Endothelial cell of umbilical vein (primary cell): Measurements from ENCODE around the gene TSPAN9. TPM values are rescaled to one million over a fixed set of nuclear protein-coding genes. Genes with fewer than 3 reads are reported as not detected.

Source experiments
- BruUV-seq: library from RNA; stranded (reverse); fragments of 400-500 nt; replicated peaks from 2 replicates; lab custom pipeline; 2021; lab: Mats Ljungman, UMichigan
- CTCF ChIA-PET: fragments of 300-600, 350-600 bp; sonication (Branson Sonifier 250); formaldehyde crosslinking; loops from one replicate; lab custom pipeline; 2021; ENCODE audit warnings: antibody characterized with exemption, inconsistent platforms; lab: Charles Lee
- POLR2A ChIA-PET: fragments of 300-600, 350-600 bp; sonication (Branson Sonifier 250); formaldehyde crosslinking; loops from one replicate; lab custom pipeline; 2021; ENCODE audit warnings: antibody characterized with exemption, inconsistent platforms; lab: Charles Lee
- DNase-seq: peaks from one replicate; pipeline ENCODE4 v3.0.0-alpha.2; 2011; ENCODE audit warnings: low read depth, low spot score
- FAIRE-seq: peaks from 2 replicates; lab custom pipeline; 2011; peaks lifted over from hg19 to GRCh38; lab: Jason Lieb, UNC
- H2AFZ ChIP-seq: 2 replicates; pipeline ENCODE4 v1.6.0; 2012; ENCODE audit warnings: low read depth, low read length, control low read depth, inconsistent platforms
- H3K27ac ChIP-seq: 2 replicates; pipeline ENCODE4 v1.5.1; 2011; ENCODE audit warnings: low read depth, mild to moderate bottlenecking, control low read depth, low read length, moderate library complexity; ENCODE audit not compliant: insufficient read depth
- H3K27me3 ChIP-seq, 2 experiments: 2 replicates each; pipeline versions ENCODE4 v1.6.0 to v1.6.1; 2011; ENCODE audit warnings: low read length in 2 of 2, mixed read lengths in 1 of 2; ENCODE audit not compliant: control insufficient read depth in 2 of 2, insufficient read depth in 2 of 2
- H3K36me3 ChIP-seq, 2 experiments: 2 replicates in 1 of 2; 3 replicates in 1 of 2; pipeline ENCODE4 v1.5.1; 2011; ENCODE audit warnings: low read length in 2 of 2, mild to moderate bottlenecking in 1 of 2, moderate library complexity in 1 of 2; ENCODE audit not compliant: control insufficient read depth in 2 of 2, insufficient read depth in 2 of 2; ENCODE audit errors: extremely low read depth in 1 of 2
- H3K4me1 ChIP-seq: 3 replicates; pipeline ENCODE4 v1.5.1; 2011; ENCODE audit warnings: mild to moderate bottlenecking, low read length; ENCODE audit not compliant: control insufficient read depth, insufficient read depth; ENCODE audit errors: extremely low read depth
- H3K4me2 ChIP-seq: 2 replicates; pipeline ENCODE4 v1.6.1; 2011; ENCODE audit warnings: low read length, control low read depth, mixed read lengths; ENCODE audit not compliant: insufficient read depth
- H3K4me3 ChIP-seq, 3 experiments: fragments of 200-600 bp in 1 of 3; sonication (generic), shearing (Covaris generic) in 1 of 3; replicated peaks in 1 of 3; 2 replicates each; pipeline ENCODE4 v1.5.1; 2011 to 2016; ENCODE audit warnings: control low read depth in 3 of 3, low read length in 3 of 3, mild to moderate bottlenecking in 2 of 3, inconsistent platforms in 1 of 3, low read depth in 1 of 3, moderate library complexity in 1 of 3; ENCODE audit not compliant: insufficient read depth in 1 of 3
- H3K79me2 ChIP-seq: 2 replicates; pipeline ENCODE4 v1.6.0; 2012; ENCODE audit warnings: low read length, inconsistent platforms; ENCODE audit not compliant: control insufficient read depth, insufficient read depth
- H3K9ac ChIP-seq: replicated peaks from 2 replicates; pipeline ENCODE3; 2011; ENCODE audit warnings: low read length, control low read depth; ENCODE audit not compliant: insufficient read depth; ENCODE audit errors: extremely low read depth
- H3K9me1 ChIP-seq: replicated peaks from 3 replicates; pipeline ENCODE4 v1.6.0; 2011; ENCODE audit warnings: mild to moderate bottlenecking, low read length; ENCODE audit not compliant: control insufficient read depth, insufficient read depth; ENCODE audit errors: extremely low read depth
- H3K9me3 ChIP-seq: replicated peaks from 2 replicates; pipeline ENCODE4 v1.5.1; 2012; ENCODE audit warnings: low read length, inconsistent platforms; ENCODE audit not compliant: control insufficient read depth, insufficient read depth
- H4K20me1 ChIP-seq: replicated peaks from 2 replicates; pipeline ENCODE3; 2011; ENCODE audit warnings: mild to moderate bottlenecking, low read length; ENCODE audit not compliant: control insufficient read depth, insufficient read depth; ENCODE audit errors: extremely low read depth
- MYC ChIP-seq: IDR thresholded peaks from one replicate; pipeline ENCODE4 v1.6.1; 2011; ENCODE audit warnings: mild to moderate bottlenecking, low read depth, low read length
- dilution Hi-C: fragments of 300-500 bp; cut with MboI; formaldehyde crosslinking; loops from one replicate; pipeline ENCODE4 v1.15.0; 2019; ENCODE audit warnings: low sequenced_read_pairs; ENCODE audit not compliant: extremely low pct_ligation_motif_present
- intact Hi-C: fragments of 100-400 bp; cut with micrococcal nuclease; formaldehyde crosslinking; loops from one replicate; pipeline ENCODE4 v1.10.0; 2022
- polyA plus RNA-seq, 4 experiments: library from polyadenylated mRNA; depleted of rRNA in 3 of 4; stranded (reverse) in 3 of 4; unstranded in 1 of 4; fragments of >200 nt; gene quantifications; 2 replicates each; pipeline versions ENCODE4 v1.2.1 to v1.2.3, GENCODE V29; 2011 to 2012; ENCODE audit warnings: missing spikeins in 1 of 4
- total RNA-seq: library from RNA; stranded (reverse); gene quantifications from 2 replicates; pipeline ENCODE4 v1.2.3, GENCODE V29; 2021
- TF ChIP-seq, protein P1 (sequence below): IDR thresholded peaks from 2 replicates; pipeline ENCODE4 v1.6.1; 2011; ENCODE audit not compliant: insufficient read depth, insufficient read length
- TF ChIP-seq, protein P2 (sequence below), 2 donors: IDR thresholded peaks; 1 replicate in 1 of 2; 2 replicates in 1 of 2; pipeline ENCODE4 v1.5.1; 2011; ENCODE audit warnings: low read length in 2 of 2, mild to moderate bottlenecking in 2 of 2, moderate library complexity in 2 of 2, control low read depth in 1 of 2, inconsistent platforms in 1 of 2, low read depth in 1 of 2; ENCODE audit not compliant: insufficient read depth in 1 of 2; ENCODE audit errors: extremely low read depth in 1 of 2

Gene TSPAN9
- total and polyA plus RNA-seq, 2 donors (not counting 3 experiments of a cell fraction or from before 2014, with no cell fraction given): 43.3 to 66.8 TPM

DNA sequence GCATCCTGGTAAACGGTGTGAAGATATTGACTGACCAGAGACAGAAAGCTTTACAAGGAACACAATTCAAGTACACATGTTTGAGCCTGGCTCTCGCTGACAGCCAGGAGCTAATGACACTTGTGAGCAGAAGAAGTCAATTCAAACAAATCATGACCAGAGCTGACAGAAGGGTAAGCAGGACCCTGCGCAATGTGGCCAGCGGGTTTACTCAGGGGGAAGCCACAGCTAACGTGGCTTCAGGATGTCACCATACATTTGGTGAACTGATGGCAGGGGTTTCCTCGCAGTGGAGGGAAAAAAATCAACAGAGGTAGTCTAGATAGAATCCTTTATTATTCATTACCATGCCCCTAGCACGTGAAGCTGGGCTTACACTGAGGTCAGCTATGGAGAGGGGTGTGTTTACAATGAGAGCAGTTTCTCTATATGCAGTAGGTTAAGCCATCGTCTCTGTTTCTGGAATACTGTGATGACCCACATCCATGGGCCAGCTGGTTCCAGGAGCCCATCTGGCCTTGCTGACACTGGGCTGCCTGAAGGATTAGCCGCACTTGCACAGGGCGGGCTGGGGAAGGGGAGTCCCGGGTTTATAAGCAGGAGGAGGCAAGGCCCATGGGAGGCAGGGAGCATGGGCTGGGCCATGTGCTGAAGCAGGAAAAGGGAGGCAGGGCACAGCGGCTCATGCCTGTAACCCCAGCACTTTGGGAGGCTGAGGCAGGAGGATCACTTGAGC, 215.7 kb downstream of the TSPAN9 start:
- Histone ChIP-seq H3K4me1 (no peaks in the 10 kb centered on the region), H3K9ac (no peak overlapping the region), H3K27me3 (no peaks in the 10 kb centered on the region), H3K9me1 (no peaks in the 10 kb centered on the region), H3K9me3 (no peaks in the 10 kb centered on the region), H3K27ac (no peak overlapping the region), H3K4me2 (no peak overlapping the region), H3K4me3 (no peak overlapping the region), H4K20me1 (no peaks in the 10 kb centered on the region), H3K79me2 (no peaks in the 10 kb centered on the region), H2AFZ (no peak overlapping the region), H3K36me3 (no peaks in the 10 kb centered on the region)
- BruUV-seq: no TSS peak
- intact Hi-C loops: no loop called here
- ChIA-PET CTCF (interaction anchor here (0.8 to 1.3 kb wide), 2 partner anchors 8 to 511 kb away, joined by 3 read pairs; no protein-coding TSS in a partner anchor), POLR2A (interaction anchor here (0.6 kb wide), 1 partner anchor 8 kb away, joined by 3 read pairs; no protein-coding TSS in a partner anchor)
- TF ChIP-seq, protein P1, sequence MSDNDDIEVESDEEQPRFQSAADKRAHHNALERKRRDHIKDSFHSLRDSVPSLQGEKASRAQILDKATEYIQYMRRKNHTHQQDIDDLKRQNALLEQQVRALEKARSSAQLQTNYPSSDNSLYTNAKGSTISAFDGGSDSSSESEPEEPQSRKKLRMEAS: no peak
- no peak for TF ChIP-seq MYC
- TF ChIP-seq, protein P2, sequence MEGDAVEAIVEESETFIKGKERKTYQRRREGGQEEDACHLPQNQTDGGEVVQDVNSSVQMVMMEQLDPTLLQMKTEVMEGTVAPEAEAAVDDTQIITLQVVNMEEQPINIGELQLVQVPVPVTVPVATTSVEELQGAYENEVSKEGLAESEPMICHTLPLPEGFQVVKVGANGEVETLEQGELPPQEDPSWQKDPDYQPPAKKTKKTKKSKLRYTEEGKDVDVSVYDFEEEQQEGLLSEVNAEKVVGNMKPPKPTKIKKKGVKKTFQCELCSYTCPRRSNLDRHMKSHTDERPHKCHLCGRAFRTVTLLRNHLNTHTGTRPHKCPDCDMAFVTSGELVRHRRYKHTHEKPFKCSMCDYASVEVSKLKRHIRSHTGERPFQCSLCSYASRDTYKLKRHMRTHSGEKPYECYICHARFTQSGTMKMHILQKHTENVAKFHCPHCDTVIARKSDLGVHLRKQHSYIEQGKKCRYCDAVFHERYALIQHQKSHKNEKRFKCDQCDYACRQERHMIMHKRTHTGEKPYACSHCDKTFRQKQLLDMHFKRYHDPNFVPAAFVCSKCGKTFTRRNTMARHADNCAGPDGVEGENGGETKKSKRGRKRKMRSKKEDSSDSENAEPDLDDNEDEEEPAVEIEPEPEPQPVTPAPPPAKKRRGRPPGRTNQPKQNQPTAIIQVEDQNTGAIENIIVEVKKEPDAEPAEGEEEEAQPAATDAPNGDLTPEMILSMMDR (IDR thresholded peaks at IDR 0.05; ENCODE audit: extremely low read depth in 1 of 2, insufficient read depth in 1 of 2, low read depth in 1 of 2, low read length in 2 of 2): no peak
- dilution Hi-C loops: no loop called here
- FAIRE-seq (no peak), DNase-seq (no peak)
